Endothelial cell of hepatic sinusoid (primary cell): Measurements from ENCODE around the gene SH3BP5.

Experiments
- in situ Hi-C: cut with HindIII; loops from 2 replicates; pipeline ENCODE4 v1.10.0; 2017; ENCODE audit warnings: low sequenced_read_pairs

The SH3BP5 gene

DNA sequence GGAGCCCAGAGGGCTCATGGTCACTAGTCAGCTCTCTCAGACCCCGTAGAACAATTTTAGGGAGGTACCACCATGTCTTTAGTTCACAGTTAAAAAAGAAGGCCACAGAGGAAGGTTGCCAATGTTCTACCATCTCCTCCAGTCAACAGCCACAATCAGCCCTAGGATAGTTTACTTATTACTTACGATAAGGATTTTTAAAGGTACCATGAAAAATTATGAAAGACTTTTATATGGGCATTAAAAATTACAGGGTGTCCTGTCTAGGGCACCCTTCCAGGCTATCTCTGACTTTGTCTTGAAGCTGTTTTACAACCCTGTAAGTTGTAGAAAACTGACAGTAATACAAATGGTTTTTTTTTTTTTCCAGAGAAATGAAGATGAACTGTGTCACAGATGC lies 68.5 kb downstream of the SH3BP5 start:
- in situ Hi-C loops: no loop called here

DNA sequence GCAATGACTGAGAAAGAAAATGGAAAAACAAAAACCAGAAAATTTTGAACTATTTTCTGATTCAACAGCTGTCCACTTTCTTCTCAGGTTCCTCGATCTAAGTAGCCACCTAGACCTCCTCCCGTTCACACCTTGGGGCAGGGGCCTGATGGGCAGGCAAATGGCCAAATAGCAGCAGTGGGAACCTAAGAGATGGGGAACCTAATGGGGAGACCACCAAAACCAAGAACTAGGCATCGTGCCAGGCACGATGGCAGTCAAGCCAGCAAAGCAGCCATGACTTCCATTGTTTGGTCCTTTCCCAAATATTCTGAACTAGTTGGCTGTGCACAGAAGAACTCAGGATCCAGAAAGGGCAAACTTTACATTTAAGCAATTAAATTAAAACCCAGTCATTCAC lies 69.3 kb downstream of the SH3BP5 start:
- in situ Hi-C loops: no loop called here

DNA sequence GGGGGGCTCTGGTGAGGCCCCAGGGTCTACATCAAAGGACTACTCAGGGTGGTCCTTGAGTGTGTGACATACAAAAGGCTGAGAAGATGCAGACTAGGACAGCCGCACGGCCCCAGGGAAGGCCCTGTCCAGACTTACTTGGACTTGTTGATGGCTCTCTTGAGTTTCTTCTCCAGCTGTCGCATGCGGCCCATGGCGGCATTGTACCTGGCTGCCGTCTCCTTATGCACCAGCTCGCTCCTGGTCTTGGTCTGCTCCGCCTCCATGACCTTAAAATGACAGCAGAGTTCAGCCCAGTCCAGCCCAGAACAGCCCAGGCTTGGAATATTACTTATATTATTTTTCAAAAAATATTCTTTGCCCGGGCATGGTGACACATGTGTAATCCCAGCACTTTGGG lies 70.4 kb downstream of the SH3BP5 start:
- in situ Hi-C loops: no loop called here

- in situ Hi-C loops: no loop called here
Observed at GRCh38 chr3:15261274-15261673, 71.1 kb downstream of the SH3BP5 start.

DNA sequence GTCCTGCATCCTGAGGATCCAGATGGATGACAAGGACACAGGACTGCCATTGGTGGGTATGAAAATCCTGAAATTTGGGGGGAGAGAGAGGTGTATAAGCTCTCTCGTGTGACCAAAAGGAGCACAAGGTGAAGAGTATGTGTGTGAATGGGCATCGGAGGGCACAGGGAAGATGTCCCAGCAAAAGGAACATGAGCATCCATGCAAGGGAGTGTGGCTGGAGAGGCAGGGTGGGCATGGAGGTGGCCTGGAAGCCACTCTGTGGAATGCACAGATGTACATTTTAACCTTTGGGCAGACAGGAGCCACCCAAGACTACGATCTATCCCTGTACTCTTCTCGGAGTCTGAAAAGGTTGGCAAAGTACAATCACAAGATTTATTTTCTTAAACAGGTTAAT lies 71.9 kb downstream of the SH3BP5 start:
- in situ Hi-C loops: no loop called here

- in situ Hi-C loops: no loop called here
Observed at GRCh38 chr3:15258720-15259119, 73.7 kb downstream of the SH3BP5 start.

- in situ Hi-C loops: no loop called here
Observed at GRCh38 chr3:15256861-15257341, 75.5 kb downstream of the SH3BP5 start.

DNA sequence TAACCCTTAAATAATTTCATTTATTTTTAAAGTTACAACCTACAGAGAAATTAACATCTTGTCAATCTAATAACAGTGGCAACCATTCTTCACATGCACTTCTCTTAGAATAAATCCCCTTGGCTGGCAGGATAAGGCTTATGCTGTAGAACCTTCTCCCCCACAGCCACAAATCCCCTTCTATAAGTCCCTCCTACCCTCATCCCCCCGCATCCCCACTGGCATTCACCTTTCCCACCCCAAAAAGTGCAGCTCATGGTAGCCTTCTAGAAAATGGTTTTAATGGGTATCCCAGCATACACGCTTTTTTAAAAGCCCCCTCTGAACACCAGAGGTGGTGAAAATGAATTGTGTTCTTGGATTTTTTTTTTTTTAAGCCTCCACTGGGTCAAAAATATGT lies 77.2 kb downstream of the SH3BP5 start:
- in situ Hi-C loops: no loop called here

- in situ Hi-C loops: loop anchor here (5.0 kb wide), 1 partner anchor 51 kb away; no protein-coding TSS in a partner anchor
Observed at GRCh38 chr3:15253023-15253697, 79.2 kb downstream of the SH3BP5 start.

- in situ Hi-C loops: no loop called here
Observed at GRCh38 chr3:15246186-15246585, 86.2 kb downstream of the SH3BP5 start.

DNA sequence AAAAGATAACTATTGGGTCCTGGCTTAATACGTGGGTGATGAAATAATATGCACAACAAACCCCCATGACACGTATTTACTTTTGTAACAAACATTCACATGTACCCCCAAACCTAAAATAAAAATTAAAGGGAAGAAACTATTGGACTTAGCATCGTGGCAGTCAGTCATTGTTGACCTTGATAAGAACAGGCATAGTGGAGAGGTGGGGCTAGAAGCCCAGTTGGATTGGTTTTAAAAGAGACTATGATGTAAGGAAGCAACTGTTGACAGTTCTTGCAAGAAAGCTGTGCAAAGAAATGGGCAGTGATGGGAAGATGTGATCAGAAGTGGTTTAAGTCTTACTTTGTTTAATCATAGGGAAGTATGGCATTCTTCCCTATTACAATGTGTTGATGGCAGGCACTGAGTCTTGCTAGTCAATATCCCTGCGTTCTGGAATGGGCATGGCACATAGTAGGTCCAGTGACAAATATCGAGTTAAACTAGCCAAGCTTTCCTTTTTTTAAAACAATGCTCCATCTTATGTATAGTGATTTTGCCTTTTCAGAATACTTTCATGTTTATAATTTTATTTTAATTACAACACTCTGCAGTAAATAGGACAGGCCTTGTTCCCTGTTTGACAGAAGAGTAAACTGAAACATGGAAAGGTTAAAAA lies 88.4 kb downstream of the SH3BP5 start:
- in situ Hi-C loops: no loop called here

GRCh38 chr3:15241341-15241740 lies 91.0 kb downstream of the SH3BP5 start:
- in situ Hi-C loops: no loop called here

GRCh38 chr3:15229262-15229661 lies 103.1 kb downstream of the SH3BP5 start:
- in situ Hi-C loops: no loop called here

- in situ Hi-C loops: no loop called here
Observed at GRCh38 chr3:15228147-15228546, 104.2 kb downstream of the SH3BP5 start.

DNA sequence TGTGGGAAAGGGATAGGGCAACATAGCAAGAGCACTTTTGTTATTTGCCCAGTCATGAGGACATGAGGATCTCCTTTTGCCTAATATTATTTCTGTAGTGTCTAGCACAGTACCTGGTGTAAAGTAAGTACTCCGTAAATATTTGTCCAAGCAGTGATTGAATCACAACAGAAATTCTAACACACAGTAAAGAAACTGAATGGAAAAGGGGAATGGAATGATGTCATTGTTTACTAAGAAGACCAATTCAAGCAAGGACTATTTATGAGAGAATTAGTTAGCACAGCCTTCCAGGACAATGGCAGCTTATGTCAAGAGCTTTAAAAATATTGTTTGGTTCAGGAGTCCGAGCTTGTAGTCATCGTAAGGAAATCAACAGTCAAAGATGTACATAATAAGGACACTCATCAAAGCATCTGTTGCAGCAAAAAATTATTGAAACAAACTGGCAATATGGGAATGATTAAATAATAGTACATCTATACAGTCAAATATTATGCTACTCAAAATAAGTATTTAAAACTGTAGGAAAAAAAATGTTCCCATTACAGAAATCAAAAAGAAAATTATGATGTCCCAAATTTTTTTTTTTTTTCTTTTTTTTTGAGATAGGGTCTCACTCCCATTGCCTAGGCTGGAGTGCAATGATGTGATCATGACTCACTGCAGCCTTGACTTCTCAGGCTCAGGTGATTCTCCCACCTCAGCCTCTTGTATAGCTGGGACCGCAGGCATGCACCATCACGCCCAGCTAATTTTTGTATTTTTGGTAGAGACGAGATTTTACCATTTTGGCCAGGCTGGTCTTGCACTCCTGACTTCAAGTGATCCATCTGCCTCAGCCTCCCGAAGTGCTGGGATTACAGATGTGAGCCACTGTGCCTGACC lies 108.5 kb downstream of the SH3BP5 start:
- in situ Hi-C loops: no loop called here

- in situ Hi-C loops: no loop called here
Observed at GRCh38 chr3:15221574-15222217, 110.7 kb downstream of the SH3BP5 start.

DNA sequence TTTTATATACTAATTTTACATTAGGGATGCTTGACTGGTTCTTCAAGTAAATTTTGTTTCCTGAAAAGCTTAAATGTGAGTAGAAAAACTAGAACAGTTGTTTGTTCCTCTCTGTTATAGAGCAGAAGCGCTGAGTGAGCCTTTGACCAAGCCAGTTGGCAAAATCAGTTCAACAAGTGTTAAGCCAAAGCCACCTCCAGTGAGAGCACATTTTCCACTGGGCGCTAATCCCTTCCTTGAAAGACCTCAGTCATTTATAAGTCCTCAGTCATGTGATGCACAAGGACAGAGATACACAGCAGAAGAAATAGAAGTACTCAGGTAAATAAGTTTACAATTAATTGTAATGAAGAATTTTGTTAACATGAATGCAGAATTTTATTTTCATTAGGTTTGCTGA lies 111.7 kb downstream of the SH3BP5 start:
- in situ Hi-C loops: no loop called here

GRCh38 chr3:15220056-15220455 lies 112.3 kb downstream of the SH3BP5 start:
- in situ Hi-C loops: no loop called here

GRCh38 chr3:15218689-15219088 lies 113.7 kb downstream of the SH3BP5 start:
- in situ Hi-C loops: no loop called here

DNA sequence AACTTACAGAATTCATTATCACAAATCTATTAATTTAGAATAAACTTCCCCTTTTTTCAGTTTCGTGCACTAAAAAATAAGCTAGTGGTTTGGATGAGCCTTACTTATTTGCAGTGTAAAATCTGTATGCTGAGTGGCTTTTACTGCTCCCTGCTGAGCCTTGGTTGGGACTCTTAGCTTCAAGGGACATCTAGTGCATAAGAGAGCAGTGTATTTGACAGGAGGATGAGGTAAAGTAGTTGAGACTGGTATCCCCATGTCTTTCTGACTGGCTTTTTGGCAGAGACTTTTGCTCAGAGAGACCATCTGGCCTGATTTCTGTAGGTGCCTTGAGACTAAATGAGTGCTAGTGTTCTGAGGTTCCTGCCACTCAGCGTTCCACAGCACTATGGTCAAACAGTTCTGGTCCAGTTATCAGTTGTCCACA lies 114.5 kb downstream of the SH3BP5 start:
- in situ Hi-C loops: no loop called here
